Endothelial cell of hepatic sinusoid (primary cell): ENCODE measurements around the gene SPTSSB.

Experiments used
- in situ Hi-C: cut with HindIII; loops from 2 replicates; pipeline ENCODE4 v1.10.0; 2017; ENCODE audit warnings: low sequenced_read_pairs

SPTSSB gene

DNA sequence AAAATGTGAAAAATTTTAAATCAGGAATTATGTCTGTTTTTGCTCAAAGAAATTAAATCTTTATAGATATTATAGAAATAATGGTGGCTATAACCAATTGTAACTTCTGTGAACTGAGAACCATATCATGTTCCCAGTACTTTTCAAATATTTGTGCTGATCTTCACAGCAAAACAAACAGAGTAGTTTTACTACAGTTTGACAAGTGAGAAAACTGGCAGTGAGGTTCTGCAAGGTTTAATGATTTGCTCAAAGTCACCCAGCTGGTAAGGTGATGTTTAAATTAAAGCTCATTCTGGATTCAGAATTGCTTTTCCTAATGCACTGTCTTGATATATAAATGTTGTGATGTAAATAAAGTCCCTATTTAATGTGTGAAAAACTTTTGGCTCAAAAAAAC lies 22.0 kb upstream of the SPTSSB start:
- in situ Hi-C loops, result no loop called here

- in situ Hi-C loops, result no loop called here
These were observed 21.5 kb upstream of the SPTSSB start for GRCh38 chr3:161392853-161393252.

- in situ Hi-C loops, result no loop called here
These were observed 18.9 kb upstream of the SPTSSB start for GRCh38 chr3:161390200-161390599.

- in situ Hi-C loops, result no loop called here
These were observed 18.2 kb upstream of the SPTSSB start for GRCh38 chr3:161389445-161390035.

- in situ Hi-C loops, result no loop called here
These were observed 17.5 kb upstream of the SPTSSB start for GRCh38 chr3:161388855-161389254.

DNA sequence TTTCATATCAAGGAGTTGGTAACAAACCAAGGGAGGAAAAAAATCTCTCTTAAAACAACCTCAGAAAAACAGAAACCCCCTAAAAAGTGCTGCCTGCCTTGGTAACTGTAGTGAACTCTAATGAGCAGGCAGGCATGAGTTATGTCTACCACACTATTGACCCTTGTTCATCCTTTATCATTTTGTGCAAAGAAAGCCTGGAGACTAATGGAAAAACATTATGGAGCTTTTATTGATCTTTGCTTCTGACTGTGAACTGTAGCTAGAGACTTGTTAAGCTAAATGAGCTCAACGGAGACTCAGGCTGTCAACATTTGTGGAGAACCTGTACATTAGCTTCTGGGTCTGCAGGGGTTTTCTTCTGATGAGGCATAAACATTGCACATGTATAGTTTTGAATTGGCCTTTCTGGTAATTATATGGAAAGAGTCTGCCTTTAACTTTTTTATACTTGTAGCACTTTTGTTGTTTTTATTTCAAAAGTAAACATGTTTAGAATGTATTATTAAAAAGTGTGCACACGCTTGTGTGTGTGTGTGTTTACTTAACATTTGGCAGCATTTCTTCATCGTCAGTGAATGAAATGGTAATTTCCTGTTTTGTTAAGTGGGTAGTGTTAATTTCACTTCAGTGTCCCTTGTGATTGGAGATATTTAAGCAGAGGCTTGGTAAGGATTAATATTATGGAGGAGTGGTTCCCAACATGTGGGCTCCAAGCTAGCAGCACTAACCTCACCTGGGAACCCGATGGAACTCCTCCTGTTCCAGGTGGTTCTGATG lies 15.9 kb upstream of the SPTSSB start:
- in situ Hi-C loops, result no loop called here

- in situ Hi-C loops, result no loop called here
These were observed 1.3 kb upstream of the SPTSSB start for GRCh38 chr3:161372321-161373260.

GRCh38 chr3:161369531-161369930 lies 1.8 kb downstream of the SPTSSB start:
- in situ Hi-C loops, result no loop called here

- in situ Hi-C loops, result no loop called here
These were observed 5.2 kb downstream of the SPTSSB start for GRCh38 chr3:161366094-161366493.

GRCh38 chr3:161358488-161358887 lies 12.8 kb downstream of the SPTSSB start:
- in situ Hi-C loops, result no loop called here

GRCh38 chr3:161356287-161356686 lies 15.0 kb downstream of the SPTSSB start:
- in situ Hi-C loops, result no loop called here

- in situ Hi-C loops, result no loop called here
These were observed 15.8 kb downstream of the SPTSSB start for GRCh38 chr3:161355508-161355907.

DNA sequence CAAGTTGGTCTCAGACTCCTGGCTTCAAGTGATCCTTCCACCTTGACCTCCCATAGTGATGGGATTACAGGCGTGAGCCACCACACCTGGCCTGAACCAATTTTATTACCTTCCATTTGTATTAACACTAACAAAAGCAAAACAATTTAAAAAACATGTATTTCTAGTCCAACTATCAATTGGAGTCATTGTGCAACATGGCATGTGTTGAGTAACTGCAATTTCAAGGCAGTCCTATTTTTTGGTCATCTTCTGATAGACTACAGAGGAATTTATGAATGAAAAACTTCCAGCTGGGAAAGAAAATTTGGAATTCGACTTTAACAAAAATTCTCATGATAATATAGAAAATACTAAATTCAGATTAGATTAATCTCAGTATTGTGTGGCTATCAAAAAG lies 16.8 kb downstream of the SPTSSB start:
- in situ Hi-C loops, result no loop called here

GRCh38 chr3:161351330-161351729 lies 20.0 kb downstream of the SPTSSB start:
- in situ Hi-C loops, result no loop called here

GRCh38 chr3:161350916-161351315 lies 20.4 kb downstream of the SPTSSB start:
- in situ Hi-C loops, result no loop called here

- in situ Hi-C loops, result no loop called here
These were observed 21.6 kb downstream of the SPTSSB start for GRCh38 chr3:161349529-161350312.

DNA sequence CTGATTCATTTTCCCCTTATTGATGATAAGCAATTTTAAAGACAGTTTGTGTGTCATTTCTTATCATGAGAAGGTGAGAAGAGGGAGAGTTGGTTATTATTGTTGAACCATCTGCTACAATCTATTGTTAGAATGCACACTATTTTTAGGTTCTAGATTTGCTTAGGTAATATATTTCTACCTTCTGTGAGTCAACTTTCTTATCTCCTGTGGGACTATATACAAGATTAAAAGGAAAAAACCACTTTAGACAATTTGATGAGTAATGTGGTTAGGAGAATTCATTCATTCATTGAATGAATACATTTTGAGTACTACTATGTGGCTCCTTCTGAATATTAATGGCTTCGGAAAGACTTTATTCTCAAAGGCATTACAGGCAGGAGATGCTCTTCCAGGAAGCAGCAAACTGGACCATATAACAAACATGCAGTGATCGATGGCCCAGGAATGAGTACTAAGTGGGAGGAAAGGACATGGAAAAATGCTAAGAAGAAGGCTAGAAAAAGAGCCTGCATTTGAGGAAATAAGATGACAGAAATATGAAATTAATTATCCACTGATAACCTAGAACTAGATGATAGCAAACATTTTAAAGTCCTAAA lies 22.4 kb downstream of the SPTSSB start:
- in situ Hi-C loops, result no loop called here

GRCh38 chr3:161347726-161348125 lies 23.6 kb downstream of the SPTSSB start:
- in situ Hi-C loops, result no loop called here

GRCh38 chr3:161345023-161345422 lies 26.3 kb downstream of the SPTSSB start:
- in situ Hi-C loops, result no loop called here

GRCh38 chr3:161343986-161344385 lies 27.3 kb downstream of the SPTSSB start:
- in situ Hi-C loops, result loop anchor here (5.0 kb wide), 1 partner anchor 73 kb away; no protein-coding TSS in a partner anchor
